Measurements from ENCODE around the gene NFAT5. TPM values are rescaled to one million over a fixed set of nuclear protein-coding genes. Genes with fewer than 3 reads are reported as not detected.
A peak's percentile ranks its signal among the peaks of the same experiment; 100 is the strongest.

Gene NFAT5
- total RNA-seq, 1 donor from 2014 or later, result 56.7 TPM

- TF ChIP-seq, protein P1, sequence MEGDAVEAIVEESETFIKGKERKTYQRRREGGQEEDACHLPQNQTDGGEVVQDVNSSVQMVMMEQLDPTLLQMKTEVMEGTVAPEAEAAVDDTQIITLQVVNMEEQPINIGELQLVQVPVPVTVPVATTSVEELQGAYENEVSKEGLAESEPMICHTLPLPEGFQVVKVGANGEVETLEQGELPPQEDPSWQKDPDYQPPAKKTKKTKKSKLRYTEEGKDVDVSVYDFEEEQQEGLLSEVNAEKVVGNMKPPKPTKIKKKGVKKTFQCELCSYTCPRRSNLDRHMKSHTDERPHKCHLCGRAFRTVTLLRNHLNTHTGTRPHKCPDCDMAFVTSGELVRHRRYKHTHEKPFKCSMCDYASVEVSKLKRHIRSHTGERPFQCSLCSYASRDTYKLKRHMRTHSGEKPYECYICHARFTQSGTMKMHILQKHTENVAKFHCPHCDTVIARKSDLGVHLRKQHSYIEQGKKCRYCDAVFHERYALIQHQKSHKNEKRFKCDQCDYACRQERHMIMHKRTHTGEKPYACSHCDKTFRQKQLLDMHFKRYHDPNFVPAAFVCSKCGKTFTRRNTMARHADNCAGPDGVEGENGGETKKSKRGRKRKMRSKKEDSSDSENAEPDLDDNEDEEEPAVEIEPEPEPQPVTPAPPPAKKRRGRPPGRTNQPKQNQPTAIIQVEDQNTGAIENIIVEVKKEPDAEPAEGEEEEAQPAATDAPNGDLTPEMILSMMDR (IDR thresholded peaks at IDR 0.05), result no peak
- no peak for DNase-seq
- H3K27ac ChIP-seq, result peak overlapping the region; percentile 44
- no peaks in the 10 kb centered on the region for H3K9me3 ChIP-seq
- peaks cover 31% of the 10 kb centered on the region for H3K4me1 ChIP-seq
- no peaks in the 10 kb centered on the region for H3K36me3 ChIP-seq
- H3K4me3 ChIP-seq, result no peak overlapping the region
- ATAC-seq, result peak; percentile 83 to 88
- no peaks in the 10 kb centered on the region for H3K27me3 ChIP-seq (ENCODE audit: low read depth)
- intact Hi-C loops (cut with DNase I), result no loop called here
Measured at GRCh38 chr16:69613378-69614154, 47.8 kb downstream of the NFAT5 start.

DNA sequence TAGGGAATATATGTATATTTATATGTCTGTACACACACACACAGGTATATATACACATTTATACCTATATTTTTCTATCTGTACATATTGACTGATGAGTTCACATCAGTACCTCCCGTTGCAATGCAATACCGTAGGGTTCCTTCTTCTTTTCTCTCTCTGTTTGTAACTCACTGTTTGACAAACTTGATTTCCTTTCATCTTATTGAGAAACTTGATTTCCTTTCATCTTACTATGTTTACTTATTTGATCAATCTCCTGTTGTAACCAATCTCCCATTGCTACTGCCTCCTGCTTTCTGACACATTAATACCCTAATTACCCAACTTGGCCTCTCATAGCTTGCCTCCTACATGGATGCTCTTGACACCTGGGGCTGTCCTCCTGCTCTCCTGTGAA lies 49.8 kb downstream of the NFAT5 start:
- no peak for DNase-seq
- Histone ChIP-seq H3K27ac (no peak overlapping the region), H3K4me3 (no peak overlapping the region), H3K9me3 (no peaks in the 10 kb centered on the region), H3K27me3 (ENCODE audit: low read depth) (no peaks in the 10 kb centered on the region), H3K36me3 (no peaks in the 10 kb centered on the region), H3K4me1 (peaks cover 43% of the 10 kb centered on the region)
- no peak for ATAC-seq
- TF ChIP-seq, protein P1 (IDR thresholded peaks at IDR 0.05), result no peak
- intact Hi-C loops (cut with DNase I), result no loop called here

GRCh38 chr16:69616082-69616481 lies 50.3 kb downstream of the NFAT5 start:
- H3K9me3 ChIP-seq, result no peaks in the 10 kb centered on the region
- H3K4me1 ChIP-seq, result peaks cover 39% of the 10 kb centered on the region
- intact Hi-C loops (cut with DNase I), result no loop called here
- TF ChIP-seq, protein P1 (IDR thresholded peaks at IDR 0.05), result no peak
- no peak overlapping the region for H3K27ac ChIP-seq
- no peak overlapping the region for H3K4me3 ChIP-seq
- H3K27me3 ChIP-seq (ENCODE audit: low read depth), result no peaks in the 10 kb centered on the region
- no peak for ATAC-seq
- no peak for DNase-seq
- no peaks in the 10 kb centered on the region for H3K36me3 ChIP-seq

DNA sequence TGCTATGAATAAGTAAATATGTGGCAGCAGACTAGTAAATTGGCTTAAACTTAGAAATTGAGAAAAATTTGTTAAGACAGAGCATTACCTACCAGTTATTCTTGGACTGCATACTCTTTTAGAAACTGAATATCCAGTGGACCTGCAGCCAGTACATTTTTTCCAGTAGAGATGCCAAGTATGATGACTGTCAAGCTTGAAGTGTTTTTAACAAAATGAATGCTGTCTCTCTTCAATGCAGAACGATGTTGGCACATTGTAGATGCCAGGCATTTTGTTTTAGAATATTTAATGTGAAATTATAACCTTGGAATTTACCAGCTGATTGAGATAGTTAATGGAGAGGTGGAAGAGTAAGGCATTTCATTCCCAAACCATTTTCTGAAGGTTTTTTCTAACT lies 52.5 kb downstream of the NFAT5 start:
- ATAC-seq (no peak), DNase-seq (no peak)
- TF ChIP-seq, protein P1 (IDR thresholded peaks at IDR 0.05), result no peak
- Histone ChIP-seq H3K4me3 (no peak overlapping the region), H3K9me3 (no peaks in the 10 kb centered on the region), H3K27me3 (ENCODE audit: low read depth) (no peaks in the 10 kb centered on the region), H3K36me3 (no peaks in the 10 kb centered on the region), H3K4me1 (peaks cover 26% of the 10 kb centered on the region), H3K27ac (no peak overlapping the region)
- intact Hi-C loops (cut with DNase I), result no loop called here

GRCh38 chr16:69618721-69619120 lies 53.0 kb downstream of the NFAT5 start:
- peaks cover 22% of the 10 kb centered on the region for H3K4me1 ChIP-seq
- ATAC-seq, result no peak

More at GRCh38 chr16:69618721-69619120, 53.0 kb downstream of the NFAT5 start:
- no peaks in the 10 kb centered on the region for H3K36me3 ChIP-seq
- no peaks in the 10 kb centered on the region for H3K27me3 ChIP-seq (ENCODE audit: low read depth)
- intact Hi-C loops (cut with DNase I), result no loop called here
- H3K27ac ChIP-seq, result no peak overlapping the region
- H3K4me3 ChIP-seq, result no peak overlapping the region
- no peak for DNase-seq
- H3K9me3 ChIP-seq, result no peaks in the 10 kb centered on the region
- TF ChIP-seq, protein P1 (IDR thresholded peaks at IDR 0.05), result no peak

Data from lower lobe of right lung (tissue), 2 donors.